HUES48 (cell line): ENCODE results near the gene CAPS.
A peak's percentile ranks its signal among the peaks of the same experiment; 100 is the strongest.
"Not testable (repeated sequence)": the region's sequence is repeated elsewhere in the genome, so short reads cannot be mapped to it uniquely, and the experiment has no call there.

Source experiments
- H3K27ac ChIP-seq: one replicate; pipeline ENCODE4 v1.7.0; 2013; ENCODE audit warnings: low read depth, low read length, inconsistent platforms
- H3K27me3 ChIP-seq: 2 replicates; pipeline ENCODE4 v1.6.1; 2013; ENCODE audit warnings: mild to moderate bottlenecking, low read length; ENCODE audit not compliant: control insufficient read depth, insufficient read depth
- H3K36me3 ChIP-seq: 2 replicates; pipeline ENCODE4 v1.6.1; 2013; ENCODE audit warnings: low read length; ENCODE audit not compliant: control insufficient read depth, insufficient read depth
- H3K4me1 ChIP-seq: 2 replicates; pipeline ENCODE4 v1.6.1; 2013; ENCODE audit warnings: mild to moderate bottlenecking, low read length; ENCODE audit not compliant: control insufficient read depth, insufficient read depth
- H3K4me3 ChIP-seq: 2 replicates; pipeline ENCODE4 v1.5.1; 2013; ENCODE audit warnings: mild to moderate bottlenecking, low read depth, low read length
- H3K9ac ChIP-seq: 2 replicates; pipeline ENCODE4 v1.6.1; 2013; ENCODE audit warnings: mild to moderate bottlenecking, low read depth, low read length, moderate library complexity
- H3K9me3 ChIP-seq: 2 replicates; pipeline ENCODE4 v1.6.1; 2013; ENCODE audit warnings: low read length; ENCODE audit not compliant: control insufficient read depth, insufficient read depth

Gene CAPS

DNA sequence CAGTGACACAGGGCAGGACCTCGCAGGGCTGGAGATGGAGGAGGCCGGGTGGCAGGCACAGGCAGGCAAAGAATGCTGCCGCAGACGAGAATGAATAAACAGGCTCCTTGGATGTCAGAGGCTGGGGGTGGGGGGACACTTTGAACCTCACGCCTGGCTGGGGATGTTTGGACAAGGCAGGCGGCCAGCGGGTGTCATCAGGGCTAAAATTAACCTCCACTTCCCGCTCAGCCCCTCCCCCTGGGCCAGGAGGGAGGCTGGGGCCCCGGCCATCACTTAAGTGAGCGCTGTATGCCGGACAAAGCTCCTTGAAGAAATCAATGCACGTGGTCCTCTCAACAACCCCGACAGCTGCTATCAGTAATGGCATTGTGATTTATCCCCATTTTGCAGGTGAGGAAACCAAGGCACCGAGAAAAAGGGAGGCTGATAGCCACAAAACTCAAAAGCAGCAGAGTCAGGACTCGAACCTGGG is 33.4 kb upstream of the CAPS start:
- Histone ChIP-seq H3K36me3 (no peaks in the 10 kb centered on the region), H3K27me3 (no peaks in the 10 kb centered on the region), H3K4me1 (peaks cover 6% of the 10 kb centered on the region; the same call in 1 of the 2 replicates), H3K4me3 (no peak overlapping the region), H3K9ac (no peak overlapping the region), H3K9me3 (no peaks in the 10 kb centered on the region), H3K27ac (peak overlapping the region; percentile 20)

DNA sequence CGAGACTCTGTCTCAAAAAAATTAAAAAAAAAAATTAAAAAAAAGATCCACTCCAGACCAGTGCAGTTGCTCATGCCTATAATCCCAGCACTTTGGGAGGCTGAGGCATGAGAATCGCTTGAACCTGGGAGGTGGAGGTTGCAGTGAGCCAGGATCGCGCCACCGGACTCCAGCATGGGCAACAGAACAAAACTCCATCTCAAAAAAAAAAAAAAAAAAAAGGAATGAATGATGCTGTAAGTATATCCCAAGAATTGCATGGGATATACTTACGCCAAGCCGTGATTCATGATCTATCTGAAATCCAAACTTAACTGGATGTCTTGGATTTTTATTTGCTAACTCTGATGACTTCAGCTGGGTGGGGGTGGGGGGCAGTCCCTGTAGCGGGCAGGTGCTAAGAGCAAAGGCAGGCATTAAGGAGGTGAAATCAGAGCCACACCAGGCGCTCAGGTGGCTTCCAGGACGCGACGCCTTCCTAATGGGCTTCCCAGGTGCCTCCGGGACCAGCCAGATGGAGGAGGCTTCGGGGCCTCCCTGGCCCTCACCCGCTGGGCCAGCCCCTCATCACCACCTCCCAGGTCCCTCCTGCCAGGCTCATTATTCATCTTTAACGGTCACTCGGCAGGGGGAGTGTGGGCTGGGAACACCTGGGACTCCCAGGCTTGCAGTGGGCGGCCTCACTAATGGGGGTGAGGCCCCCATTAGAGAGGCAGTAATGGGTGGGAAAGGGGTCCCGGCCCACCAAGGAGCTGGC is 32.3 kb upstream of the CAPS start:
- Histone ChIP-seq H3K27me3 (no peaks in the 10 kb centered on the region), H3K27ac (no peak overlapping the region), H3K4me1 (peaks cover 6% of the 10 kb centered on the region; the same call in 1 of the 2 replicates), H3K4me3 (no peak overlapping the region), H3K9ac (no peak overlapping the region), H3K9me3 (no peaks in the 10 kb centered on the region), H3K36me3 (no peaks in the 10 kb centered on the region)

GRCh38 chr19:5882421-5882968 is 31.6 kb upstream of the CAPS start:
- H3K36me3 ChIP-seq = no peaks in the 10 kb centered on the region
- H3K4me1 ChIP-seq = peaks cover 6% of the 10 kb centered on the region; the same call in 1 of the 2 replicates
- no peaks in the 10 kb centered on the region for H3K27me3 ChIP-seq
- H3K27ac ChIP-seq = no peak overlapping the region
- H3K9me3 ChIP-seq = no peaks in the 10 kb centered on the region
- no peak overlapping the region for H3K9ac ChIP-seq
- H3K4me3 ChIP-seq = no peak overlapping the region

- not testable (repeated sequence) for H3K27ac ChIP-seq, H3K9me3 ChIP-seq, H3K4me3 ChIP-seq, H3K36me3 ChIP-seq, H3K4me1 ChIP-seq, H3K9ac ChIP-seq, H3K27me3 ChIP-seq
Observed at GRCh38 chr19:5883157-5883873, 30.7 kb upstream of the CAPS start.

DNA sequence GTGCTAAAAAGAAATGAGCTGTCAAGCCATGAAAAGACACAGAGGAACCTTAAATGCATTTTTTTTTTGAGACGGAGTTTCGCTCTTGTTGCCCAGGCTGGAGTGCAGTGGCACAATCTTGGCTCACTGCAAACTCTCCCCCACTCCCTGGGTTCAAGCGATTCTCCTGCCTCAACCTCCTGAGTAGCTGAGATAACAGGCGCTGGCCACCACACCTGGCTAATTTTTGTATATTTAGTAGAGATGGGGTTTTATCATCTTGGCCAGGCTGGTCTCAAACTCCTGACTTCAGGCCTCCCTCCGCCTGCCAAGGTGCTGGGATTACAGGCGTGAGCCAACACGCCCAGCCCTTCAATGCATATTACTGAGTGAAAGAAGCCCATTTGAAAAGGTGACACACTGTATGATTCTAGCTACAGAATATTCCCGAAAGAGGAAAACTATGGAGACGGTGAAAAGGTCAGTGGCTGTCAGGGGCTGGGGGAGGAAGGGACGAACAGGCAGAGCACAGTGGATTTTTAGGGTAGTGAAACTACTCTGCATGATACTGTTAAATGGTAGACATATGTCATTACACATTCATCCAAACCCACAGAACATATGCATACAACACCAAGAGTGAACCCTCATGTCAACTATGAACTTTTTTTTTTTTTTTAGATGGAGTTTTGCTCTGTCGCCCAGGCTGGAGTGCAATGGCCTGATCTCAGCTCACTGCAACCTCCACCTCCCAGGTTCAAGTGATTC is 29.8 kb upstream of the CAPS start:
- not testable (repeated sequence) for H3K9ac ChIP-seq, H3K4me1 ChIP-seq, H3K9me3 ChIP-seq, H3K36me3 ChIP-seq, H3K27ac ChIP-seq, H3K27me3 ChIP-seq, H3K4me3 ChIP-seq

GRCh38 chr19:5889288-5889971 is 24.6 kb upstream of the CAPS start:
- no peak overlapping the region for H3K9ac ChIP-seq
- peaks cover 3% of the 10 kb centered on the region for H3K4me1 ChIP-seq
- H3K27ac ChIP-seq = no peak overlapping the region
- H3K27me3 ChIP-seq = no peaks in the 10 kb centered on the region; the same call in 1 of the 2 replicates
- no peaks in the 10 kb centered on the region for H3K9me3 ChIP-seq
- H3K4me3 ChIP-seq = no peak overlapping the region
- H3K36me3 ChIP-seq = no peaks in the 10 kb centered on the region

- H3K27ac ChIP-seq = no peak overlapping the region
- peaks cover 5% of the 10 kb centered on the region; the same call in 1 of the 2 replicates for H3K36me3 ChIP-seq
- H3K4me1 ChIP-seq = peaks cover 3% of the 10 kb centered on the region
- H3K9ac ChIP-seq = no peak overlapping the region
- H3K9me3 ChIP-seq = no peaks in the 10 kb centered on the region
- no peaks in the 10 kb centered on the region; the same call in 1 of the 2 replicates for H3K27me3 ChIP-seq
- H3K4me3 ChIP-seq = no peak overlapping the region
Observed at GRCh38 chr19:5890099-5890498, 24.0 kb upstream of the CAPS start.

DNA sequence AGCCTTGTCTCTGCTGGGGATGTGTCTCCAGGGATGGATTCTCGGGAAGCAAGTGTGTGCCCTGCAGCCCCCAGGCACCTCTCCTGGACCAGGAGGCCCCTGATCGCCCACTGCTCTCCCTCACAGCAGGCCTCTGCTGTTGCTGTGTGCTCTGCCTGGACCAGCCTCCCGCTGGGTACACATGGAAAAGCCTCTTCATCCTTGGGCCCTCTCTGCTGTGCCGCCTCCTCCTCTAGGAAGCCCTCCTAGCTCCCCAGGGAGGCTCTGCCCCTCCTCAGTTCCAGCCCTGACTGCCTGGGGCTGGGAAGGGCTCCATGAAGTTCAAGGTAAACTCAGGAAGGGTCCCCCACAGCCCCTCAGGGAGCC is 22.5 kb upstream of the CAPS start:
- Histone ChIP-seq H3K36me3 (peaks cover 15% of the 10 kb centered on the region; the same call in 1 of the 2 replicates), H3K9me3 (no peaks in the 10 kb centered on the region), H3K27ac (no peak overlapping the region), H3K27me3 (no peaks in the 10 kb centered on the region; the same call in 1 of the 2 replicates), H3K4me3 (no peak overlapping the region), H3K9ac (no peak overlapping the region), H3K4me1 (peaks cover 3% of the 10 kb centered on the region)

DNA sequence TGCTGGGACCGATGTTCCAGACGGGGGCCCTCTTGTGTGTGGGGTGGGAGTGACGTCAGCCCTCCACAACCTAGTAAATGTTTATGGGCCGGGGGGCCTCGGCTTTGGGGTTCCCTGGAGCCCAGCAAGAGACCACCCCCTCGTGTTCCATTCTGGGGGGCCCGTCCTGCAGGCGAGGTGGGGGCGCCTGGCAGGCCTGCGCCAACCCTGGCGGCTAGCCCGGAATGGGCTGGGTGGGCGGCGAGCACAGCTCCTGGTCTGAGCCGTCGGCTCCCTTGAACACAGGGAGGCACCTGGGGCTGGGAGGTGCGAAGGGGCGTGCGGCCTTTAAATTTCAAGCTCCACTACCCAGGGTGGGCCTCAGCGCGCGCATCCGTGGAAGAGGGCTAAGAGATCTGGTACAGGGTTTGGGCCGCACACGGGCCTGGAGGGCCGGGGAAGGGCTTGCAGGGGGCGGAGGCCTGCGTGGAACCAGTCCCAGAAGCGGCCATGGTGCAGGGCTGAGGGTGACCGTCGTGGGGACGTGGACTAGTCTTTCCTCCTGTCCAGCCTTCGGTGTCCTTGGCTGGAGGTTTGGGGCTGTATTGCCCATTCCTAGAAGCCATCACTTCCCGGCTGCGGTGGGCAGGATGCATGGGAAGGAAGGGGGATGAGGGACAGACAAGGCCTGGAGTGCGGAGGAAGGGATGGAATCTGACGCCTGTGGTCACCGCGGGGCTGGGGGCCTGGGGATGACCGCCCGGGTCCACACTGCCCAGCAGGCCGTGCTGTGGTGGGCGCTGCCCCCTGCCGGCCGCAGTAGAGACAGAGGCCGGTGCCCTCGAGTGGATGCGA is 21.9 kb upstream of the CAPS start:
- Histone ChIP-seq H3K9ac (no peak overlapping the region), H3K4me3 (no peak overlapping the region), H3K36me3 (peaks cover 19% of the 10 kb centered on the region), H3K4me1 (peaks cover 3% of the 10 kb centered on the region), H3K27ac (no peak overlapping the region), H3K9me3 (no peaks in the 10 kb centered on the region), H3K27me3 (no peaks in the 10 kb centered on the region; the same call in 1 of the 2 replicates)
